Natural killer cell (primary cell): ENCODE results near the gene SH3BP4. TPM values are rescaled to one million over a fixed set of nuclear protein-coding genes. Genes with fewer than 3 reads are reported as not detected.

Experiments
- ATAC-seq, 3 donors: fragments of 150-1000 bp in 2 of 3; fragments of 200-7000 bp in 1 of 3; cut with Tn5 transposase; 1 replicate in 1 of 3; 2 replicates in 2 of 3; pipeline ENCODE4 v1.10.0; 2021; ENCODE audit warnings: mild to moderate bottlenecking in 2 of 3, moderate library complexity in 2 of 3
- DNase-seq, 2 donors: peaks; one replicate each; pipeline versions ENCODE4 v3.0.0 to v3.0.0-alpha.2; 2013 to 2021; ENCODE audit warnings: mixed read lengths in 1 of 2
- H3K27ac ChIP-seq: one replicate; pipeline ENCODE4 v1.5.1; 2013; ENCODE audit warnings: mild to moderate bottlenecking, low read length
- H3K27me3 ChIP-seq: one replicate; pipeline ENCODE4 v1.6.1; 2013; ENCODE audit warnings: low read length; ENCODE audit not compliant: control insufficient read depth, insufficient read depth
- H3K36me3 ChIP-seq: one replicate; pipeline ENCODE4 v1.6.1; 2013; ENCODE audit warnings: low read length; ENCODE audit not compliant: control insufficient read depth, insufficient read depth
- H3K4me1 ChIP-seq: one replicate; pipeline ENCODE4 v1.6.1; 2013; ENCODE audit warnings: low read length; ENCODE audit not compliant: control insufficient read depth, insufficient read depth
- H3K4me3 ChIP-seq: one replicate; pipeline ENCODE4 v1.5.1; 2013; ENCODE audit warnings: low read length
- H3K9me3 ChIP-seq: one replicate; pipeline ENCODE4 v1.6.1; 2013; ENCODE audit warnings: low read length; ENCODE audit not compliant: control insufficient read depth, insufficient read depth
- H3K27ac Mint-ChIP-seq, 2 donors: one replicate each; pipeline ENCODE4 v1.8.0; 2022; ENCODE audit warnings: mild to moderate bottlenecking in 2 of 2, mixed read lengths in 2 of 2, moderate library complexity in 1 of 2
- H3K27me3 Mint-ChIP-seq, 2 donors: one replicate each; pipeline ENCODE4 v1.8.0; 2022; ENCODE audit warnings: low read depth in 2 of 2, mixed read lengths in 2 of 2
- H3K36me3 Mint-ChIP-seq: one replicate; pipeline ENCODE4 v1.8.0; 2022; ENCODE audit warnings: mixed read lengths
- H3K4me1 Mint-ChIP-seq, 2 donors: one replicate each; pipeline ENCODE4 v1.8.0; 2022; ENCODE audit warnings: mixed read lengths in 2 of 2
- H3K4me3 Mint-ChIP-seq: one replicate; pipeline ENCODE4 v1.8.0; 2022; ENCODE audit warnings: mild to moderate bottlenecking, moderate library complexity, mixed read lengths
- H3K9me3 Mint-ChIP-seq, 2 donors: one replicate each; pipeline ENCODE4 v1.8.0; 2022; ENCODE audit warnings: mixed read lengths in 2 of 2
- CTCF ChIP-seq: fragments of 200-600 bp; IDR thresholded peaks from one replicate; pipeline ENCODE4 v1.8.0; 2022; ENCODE audit warnings: antibody characterized with exemption
- WGBS: methylation state at CpG from one replicate; pipeline ENCODE4 v1.1.7; 2013; ENCODE audit warnings: missing lambda C conversion rate; ENCODE audit not compliant: insufficient coverage; 5-methylcytosine and 5-hydroxymethylcytosine counted together
- intact Hi-C: fragments of 100-400 bp; cut with micrococcal nuclease; formaldehyde crosslinking; loops from one replicate; pipeline ENCODE4 v1.14.2; 2022
- total RNA-seq, 4 donors: library from RNA; stranded (reverse); fragments of 120-200 nt in 1 of 4; gene quantifications; one replicate each; pipeline versions ENCODE4 v1.2.3 to v1.2.4, GENCODE V29; 2013 to 2022

The SH3BP4 gene
- total RNA-seq, 3 donors from 2014 or later (not counting 1 experiment from before 2014, with no cell fraction given) = 0.39 to 2.6 (median 1.0) TPM

DNA sequence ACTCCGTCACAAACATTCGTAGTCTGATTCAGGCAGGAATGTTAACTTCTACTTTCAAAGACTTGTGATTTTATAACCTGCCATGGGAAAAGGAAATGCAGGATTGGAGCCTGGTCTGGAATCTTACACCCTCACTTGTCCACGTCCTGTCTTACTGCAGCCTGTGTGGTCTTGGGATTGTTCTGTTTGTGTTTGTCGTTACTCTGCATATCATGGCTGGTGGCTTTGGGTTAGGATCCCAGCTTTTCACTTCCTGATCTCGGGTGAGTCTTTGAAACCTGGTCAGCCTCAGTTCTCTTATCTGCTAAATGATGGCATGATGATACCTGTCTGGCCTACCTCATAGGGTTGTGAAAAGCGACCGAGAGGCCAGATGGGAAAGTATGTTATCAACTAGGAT lies 34.6 kb downstream of the SH3BP4 start:
- Histone ChIP-seq H3K27me3 (no peaks in the 10 kb centered on the region), H3K9me3 (no peaks in the 10 kb centered on the region), H3K4me1 (peaks cover 11% of the 10 kb centered on the region), H3K4me3 (no peak overlapping the region), H3K36me3 (no peaks in the 10 kb centered on the region), H3K27ac (no peak overlapping the region)
- Mint-ChIP-seq H3K4me3 (no peak overlapping the region), H3K27me3 (peaks cover 2 to 11% of the 10 kb centered on the region in 2 donors), H3K9me3 (no peaks in the 10 kb centered on the region), H3K36me3 (no peaks in the 10 kb centered on the region), H3K27ac (no peak overlapping the region), H3K4me1 (peaks cover 0 to 4% of the 10 kb centered on the region in 2 donors)
- ATAC-seq (no peak), DNase-seq (no peak)
- no peak for TF ChIP-seq CTCF
- intact Hi-C loops = no loop called here
- 86% methylated on average over 6 of the region's 7 CpGs for WGBS

DNA sequence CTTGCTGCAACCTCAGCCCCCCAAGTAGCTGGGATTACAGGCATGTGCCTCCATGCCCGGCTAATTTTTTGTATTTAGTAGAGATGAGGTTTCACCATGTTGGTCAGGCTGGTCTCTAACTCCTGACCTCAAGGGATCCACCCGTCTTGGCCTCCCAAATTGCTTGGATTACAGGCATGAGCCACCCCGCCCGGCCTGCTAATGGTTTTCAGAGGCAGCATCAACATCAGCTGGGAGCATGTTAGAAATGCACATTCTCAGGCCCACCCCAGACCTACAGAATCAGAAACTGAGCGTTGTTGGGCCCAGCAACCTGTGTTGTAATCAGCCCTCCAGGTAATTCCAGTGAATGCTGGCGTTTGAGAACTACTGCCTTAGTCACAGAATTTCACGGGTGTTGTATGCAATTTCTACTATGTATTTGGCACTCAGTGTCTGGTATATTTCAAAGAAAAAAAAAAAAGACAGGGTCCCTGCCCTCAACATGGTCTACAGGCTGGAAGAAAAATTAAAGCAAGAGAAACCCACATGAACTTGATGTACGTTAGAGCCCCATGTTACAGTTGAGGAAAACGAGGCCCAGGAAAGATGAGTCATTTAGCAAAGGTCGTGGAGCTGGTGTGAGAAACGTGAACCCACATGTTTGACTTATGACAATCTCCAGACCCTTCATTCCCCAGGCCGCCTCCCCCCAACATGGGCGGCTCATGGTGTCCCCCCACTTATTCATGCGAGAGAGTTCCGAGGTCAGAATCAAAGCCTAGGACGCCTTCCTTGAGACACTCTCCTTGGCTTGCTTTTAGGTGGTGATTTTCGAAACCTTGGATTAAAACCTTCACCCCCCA lies 35.3 kb downstream of the SH3BP4 start:
- no peak overlapping the region for H3K4me3 Mint-ChIP-seq
- H3K27ac ChIP-seq = no peak overlapping the region

GRCh38 chr2:234987754-234988153 lies 35.9 kb downstream of the SH3BP4 start:
- H3K4me1 Mint-ChIP-seq = peaks cover 0 to 4% of the 10 kb centered on the region in 2 donors
- 93% methylated on average over 7 of the region's 7 CpGs for WGBS
- no peak overlapping the region for H3K27ac ChIP-seq

More for the DNA sequence above, 35.3 kb downstream of the SH3BP4 start:
- intact Hi-C loops = no loop called here
- 89% methylated on average over 16 of the region's 17 CpGs for WGBS
- Mint-ChIP-seq H3K27me3 (peaks cover 2 to 11% of the 10 kb centered on the region in 2 donors), H3K27ac (no peak overlapping the region), H3K36me3 (no peaks in the 10 kb centered on the region), H3K9me3 (no peaks in the 10 kb centered on the region), H3K4me1 (peaks cover 0 to 4% of the 10 kb centered on the region in 2 donors)
- Histone ChIP-seq H3K27me3 (no peaks in the 10 kb centered on the region), H3K4me3 (no peak overlapping the region), H3K9me3 (no peaks in the 10 kb centered on the region), H3K36me3 (no peaks in the 10 kb centered on the region), H3K4me1 (peaks cover 11% of the 10 kb centered on the region)
- TF ChIP-seq CTCF = no peak
- DNase-seq (no peak), ATAC-seq (no peak)

More at GRCh38 chr2:234987754-234988153, 35.9 kb downstream of the SH3BP4 start:
- TF ChIP-seq CTCF = no peak
- H3K36me3 Mint-ChIP-seq = no peaks in the 10 kb centered on the region
- no peak overlapping the region for H3K4me3 ChIP-seq
- intact Hi-C loops = no loop called here
- no peaks in the 10 kb centered on the region for H3K9me3 Mint-ChIP-seq
- no peak for ATAC-seq
- H3K4me1 ChIP-seq = peaks cover 18% of the 10 kb centered on the region
- no peak for DNase-seq
- no peaks in the 10 kb centered on the region for H3K27me3 ChIP-seq
- H3K27ac Mint-ChIP-seq = no peak overlapping the region
- no peak overlapping the region for H3K4me3 Mint-ChIP-seq
- H3K27me3 Mint-ChIP-seq = peaks cover 2 to 11% of the 10 kb centered on the region in 2 donors
- no peaks in the 10 kb centered on the region for H3K36me3 ChIP-seq
- H3K9me3 ChIP-seq = no peaks in the 10 kb centered on the region
